ENCODE measurements around the gene CDC25A.

Gene CDC25A

DNA sequence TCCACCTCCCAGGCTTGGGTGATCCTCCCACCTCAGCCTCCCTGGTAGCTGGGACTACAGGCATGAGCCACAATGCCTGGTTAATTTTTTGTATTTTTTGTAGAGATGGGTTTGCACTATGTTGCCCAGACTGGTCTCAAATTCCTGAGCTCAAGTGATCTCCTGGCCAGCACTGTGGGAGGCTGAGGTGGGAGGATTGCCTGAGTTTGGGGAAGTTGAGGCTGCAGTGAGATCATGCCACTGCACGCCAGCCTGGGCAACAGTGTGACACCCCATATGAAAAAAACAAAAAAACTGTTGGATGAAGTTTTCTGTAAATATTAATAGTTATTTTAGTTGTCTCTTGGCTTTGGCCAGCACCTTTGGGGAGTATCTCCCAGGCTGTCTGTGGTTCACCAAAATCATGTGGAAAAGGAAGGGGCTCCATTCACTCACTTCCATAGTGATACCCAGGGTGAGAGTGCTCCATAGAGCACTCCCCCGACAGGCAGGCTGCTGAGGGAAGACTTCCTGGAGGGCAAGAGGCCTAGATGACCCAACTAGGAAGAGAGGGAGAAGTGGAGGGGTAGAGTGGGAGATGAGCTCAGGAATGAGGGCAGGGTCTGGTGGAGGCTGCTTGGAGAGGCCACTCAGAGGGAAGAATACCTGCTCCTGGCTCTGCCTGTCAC, 47.1 kb downstream of the CDC25A start:
- no peak for DNase-seq

GRCh38 chr3:48140336-48140757, 47.9 kb downstream of the CDC25A start:
- DNase-seq, result no peak

GRCh38 chr3:48137425-48137999, 50.7 kb downstream of the CDC25A start:
- DNase-seq, result no peak

DNA sequence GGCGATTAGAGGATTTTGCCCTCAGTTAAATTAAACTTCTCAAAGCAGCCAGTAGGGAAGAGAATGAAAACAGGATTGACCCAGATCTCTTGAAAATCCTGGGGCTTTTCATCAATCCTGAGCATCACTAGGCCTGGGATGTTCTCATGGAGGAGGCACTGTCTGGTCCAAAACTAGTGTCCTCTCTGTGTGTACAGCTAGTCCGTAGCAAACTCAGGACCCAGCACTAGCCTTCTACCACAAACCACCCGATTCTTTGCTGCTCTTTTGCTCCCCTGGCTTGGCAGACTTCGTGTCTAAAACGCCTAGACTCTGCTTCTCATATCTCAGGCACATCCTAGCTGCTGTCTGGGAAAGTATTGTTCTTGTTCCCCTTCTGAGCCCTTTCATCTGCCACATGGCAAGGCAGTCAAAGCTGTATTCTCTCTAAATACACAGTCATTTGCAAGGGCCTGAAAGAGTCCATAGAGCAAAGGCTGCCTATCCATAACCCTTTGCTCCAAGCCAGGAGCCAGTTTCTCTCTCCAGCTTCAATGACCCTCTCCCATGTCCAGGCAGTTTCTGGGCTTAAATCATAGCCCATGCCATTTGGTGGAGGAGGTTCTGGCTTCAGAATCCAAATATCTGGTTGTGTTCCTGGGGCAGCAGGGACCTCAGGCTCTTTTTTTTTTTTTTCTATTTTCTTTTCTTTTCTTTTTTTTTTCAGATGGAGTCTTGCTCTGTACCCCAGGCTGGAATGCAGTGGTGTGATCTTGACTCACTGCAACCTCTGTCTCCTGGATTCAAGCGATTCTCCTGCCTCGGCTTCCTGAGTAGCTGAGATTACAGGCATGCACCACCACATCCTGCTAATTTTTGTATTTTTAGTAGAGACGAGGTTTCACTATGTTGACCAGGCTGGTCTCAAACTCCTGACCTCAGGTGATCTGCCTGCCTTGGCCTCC, 52.4 kb downstream of the CDC25A start:
- DNase-seq, result no peak

DNA sequence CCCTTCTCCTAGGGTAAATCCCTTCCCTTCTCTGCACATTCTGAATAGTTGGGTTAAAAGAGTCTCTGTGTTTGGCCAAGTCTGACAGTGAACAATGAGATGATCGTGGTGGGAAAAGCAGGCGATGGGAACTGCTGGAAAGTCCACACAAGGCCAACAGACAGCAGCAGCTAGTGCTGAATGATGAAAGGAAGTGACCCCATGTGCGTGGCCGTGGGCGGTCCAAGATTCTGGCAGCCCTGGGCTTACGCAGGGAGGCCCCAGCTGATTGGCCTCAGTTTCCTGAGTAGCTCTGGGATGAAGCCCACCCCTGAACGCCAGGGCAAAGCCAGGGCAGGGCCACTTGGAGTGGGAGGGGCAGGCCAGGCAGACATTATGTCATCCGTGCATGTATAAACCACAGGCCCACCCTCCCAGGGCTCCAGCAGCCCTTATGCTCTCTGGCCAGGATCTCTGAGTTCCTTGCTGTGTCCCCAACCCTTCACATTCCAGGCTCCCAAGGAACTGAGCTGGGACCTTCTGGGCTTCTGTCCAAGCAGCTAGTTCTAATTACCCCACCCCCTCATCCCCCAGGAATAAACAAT, 57.8 kb downstream of the CDC25A start:
- DNase-seq, result no peak

DNA sequence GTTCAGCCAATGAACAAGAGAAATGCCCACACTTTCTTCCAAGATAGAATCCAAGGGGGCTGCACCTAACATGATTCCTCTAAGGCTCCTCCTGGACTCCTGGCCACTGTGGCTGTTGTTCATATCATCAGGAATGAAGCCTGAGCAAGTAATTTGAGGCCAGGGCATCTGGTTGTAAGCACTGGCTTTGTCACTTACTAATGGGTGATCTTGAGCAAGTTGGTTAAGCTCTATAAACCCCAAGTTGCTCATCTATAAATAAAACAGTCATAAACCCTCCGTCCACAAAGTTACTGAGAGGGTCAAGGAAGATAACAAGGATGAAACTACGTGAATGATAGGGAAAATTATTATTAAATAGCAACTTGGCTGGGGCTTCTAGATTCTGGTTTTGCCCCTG, 58.3 kb downstream of the CDC25A start:
- no peak for DNase-seq

DNA sequence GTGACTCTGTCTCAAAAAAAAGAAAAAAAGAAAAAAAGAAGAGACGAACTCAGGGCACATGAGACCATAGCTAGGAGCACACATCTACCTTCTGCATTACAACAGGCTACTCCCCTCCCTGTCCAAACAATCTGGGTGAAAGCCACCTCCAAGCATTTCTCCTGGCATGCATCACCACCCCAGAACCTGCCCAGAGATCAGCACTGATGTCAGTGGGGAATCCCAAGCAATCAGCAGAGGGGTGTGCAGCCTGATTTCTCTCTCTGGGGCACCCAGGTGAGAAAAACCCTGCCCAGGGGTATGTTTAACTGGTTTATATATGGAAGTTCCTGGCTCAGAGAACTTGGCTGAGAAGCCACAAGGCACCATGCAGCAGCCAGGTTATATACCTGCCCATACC, 59.4 kb downstream of the CDC25A start:
- DNase-seq, result no peak

DNA sequence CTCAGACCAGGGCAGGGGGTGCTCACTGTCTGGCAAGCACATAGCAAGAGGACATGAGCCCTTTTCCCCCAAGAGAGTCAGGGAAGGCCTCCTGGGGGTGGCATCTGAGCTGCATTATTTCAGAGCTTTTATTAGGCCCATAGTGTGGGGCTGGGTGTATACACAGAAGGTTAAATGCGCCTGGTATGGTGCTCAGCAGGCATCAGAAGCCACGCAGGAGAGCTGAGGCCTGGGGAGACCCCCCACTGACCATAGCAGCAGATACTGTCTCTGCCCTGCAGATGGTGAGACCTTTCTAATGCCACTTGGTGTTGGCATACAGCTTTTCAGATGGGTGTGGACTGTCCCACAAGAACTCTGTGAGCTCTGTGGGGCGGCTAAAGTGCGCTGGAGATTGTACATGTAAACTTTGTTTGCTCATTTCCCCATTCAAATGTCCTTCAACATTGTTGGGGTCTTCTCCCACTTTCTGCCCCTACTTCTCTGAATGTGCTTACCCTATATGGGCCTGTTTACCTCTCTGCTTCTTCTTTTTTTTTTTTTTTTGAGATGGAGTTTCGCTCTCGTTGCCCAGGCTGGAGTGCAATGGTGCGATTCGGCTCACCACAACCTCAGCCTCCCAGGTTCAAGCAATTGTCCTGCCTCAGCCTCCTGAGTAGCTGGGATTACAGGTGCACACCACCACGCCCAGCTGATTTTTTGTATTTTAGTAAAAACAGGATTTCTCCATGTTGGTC, 62.2 kb downstream of the CDC25A start:
- DNase-seq, result no peak

DNA sequence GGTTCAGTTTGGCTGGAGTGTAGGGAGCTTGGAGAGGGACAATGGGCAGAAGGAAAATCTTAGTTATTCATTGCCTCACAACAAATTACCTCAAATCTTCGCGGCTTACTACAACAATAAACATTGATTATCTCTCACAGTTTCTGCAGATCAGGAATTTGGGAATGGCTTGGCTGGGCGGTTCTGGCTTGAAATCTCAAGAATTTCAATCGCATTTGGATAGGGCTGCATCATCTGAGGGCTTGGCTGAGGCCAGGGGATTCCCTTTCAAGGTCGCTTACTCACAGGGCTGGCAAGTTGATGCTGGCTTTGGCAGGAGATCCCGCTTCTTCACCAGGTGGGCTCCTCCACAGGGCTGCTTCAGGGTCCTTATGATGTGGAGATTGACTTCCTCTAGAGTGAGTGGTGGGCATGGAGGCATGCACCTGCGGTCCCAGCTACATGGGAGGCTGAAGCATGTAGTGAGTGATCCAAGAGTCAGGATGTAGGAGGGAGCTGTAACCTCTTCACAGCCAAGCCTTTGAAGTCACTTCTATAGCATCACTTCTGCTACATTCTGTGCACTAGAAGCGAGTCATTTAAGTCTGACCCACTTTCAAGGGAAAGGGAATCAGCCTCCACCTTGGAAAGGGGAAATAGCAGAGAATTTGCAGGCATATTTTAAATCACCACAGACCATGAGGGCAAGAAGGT, 63.1 kb downstream of the CDC25A start:
- DNase-seq, result peak; percentile 29

- DNase-seq, result no peak
Measured at GRCh38 chr3:48123346-48123745, 64.9 kb downstream of the CDC25A start.

GRCh38 chr3:48122504-48122903, 65.7 kb downstream of the CDC25A start:
- no peak for DNase-seq

DNA sequence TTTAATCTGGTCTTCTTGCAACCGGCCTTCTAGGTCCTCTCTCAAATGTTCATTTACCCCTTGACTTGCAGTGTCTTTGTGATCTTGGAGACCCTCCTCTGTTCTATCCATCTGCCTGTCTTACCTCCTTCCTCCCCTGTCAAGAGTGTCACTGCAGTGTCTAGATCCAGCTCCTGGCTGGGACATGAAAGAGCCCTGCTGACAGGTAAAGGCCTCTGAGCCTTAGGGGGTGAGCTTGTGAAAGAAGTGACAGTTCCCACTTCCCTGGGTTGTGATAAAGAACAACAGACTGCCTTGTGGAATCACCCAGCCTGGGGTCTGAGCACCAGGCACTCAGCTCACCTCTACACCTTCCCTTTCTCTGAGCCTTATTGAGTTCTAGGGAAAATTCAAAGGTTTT, 68.0 kb downstream of the CDC25A start:
- DNase-seq, result no peak

DNA sequence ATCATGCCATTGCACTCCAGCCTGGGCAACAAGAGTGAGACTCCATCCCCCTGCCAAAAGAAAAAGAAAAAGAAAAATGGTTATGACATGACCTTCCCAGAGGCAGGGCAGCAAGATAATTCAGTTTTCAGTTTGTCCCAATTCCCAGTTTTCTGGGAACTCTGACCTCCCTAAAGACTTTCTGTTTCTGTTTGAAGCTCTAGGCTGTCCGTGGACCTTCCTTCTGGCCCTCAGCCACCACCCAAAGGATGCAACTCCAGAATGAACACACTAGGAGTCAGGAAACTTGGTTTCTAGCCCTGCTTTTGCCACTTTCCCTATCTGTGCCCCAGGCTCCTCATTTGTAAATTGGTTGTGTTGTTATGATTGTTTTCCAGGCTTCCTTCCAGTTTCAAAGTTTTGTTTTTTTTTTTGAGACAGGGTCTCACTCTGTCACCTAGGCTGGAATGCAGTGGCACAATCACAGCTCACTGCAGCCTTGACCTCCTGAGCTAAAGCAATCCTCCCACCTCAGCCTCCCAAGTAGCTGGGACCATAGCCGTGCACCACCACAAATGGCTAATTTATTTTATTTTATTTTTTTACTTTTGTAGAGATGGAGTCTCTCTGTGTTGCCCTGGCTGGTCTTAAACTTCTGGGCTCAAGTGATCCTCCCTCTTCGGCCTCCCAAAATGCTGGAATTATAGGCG, 68.6 kb downstream of the CDC25A start:
- DNase-seq, result peak; percentile 20

DNA sequence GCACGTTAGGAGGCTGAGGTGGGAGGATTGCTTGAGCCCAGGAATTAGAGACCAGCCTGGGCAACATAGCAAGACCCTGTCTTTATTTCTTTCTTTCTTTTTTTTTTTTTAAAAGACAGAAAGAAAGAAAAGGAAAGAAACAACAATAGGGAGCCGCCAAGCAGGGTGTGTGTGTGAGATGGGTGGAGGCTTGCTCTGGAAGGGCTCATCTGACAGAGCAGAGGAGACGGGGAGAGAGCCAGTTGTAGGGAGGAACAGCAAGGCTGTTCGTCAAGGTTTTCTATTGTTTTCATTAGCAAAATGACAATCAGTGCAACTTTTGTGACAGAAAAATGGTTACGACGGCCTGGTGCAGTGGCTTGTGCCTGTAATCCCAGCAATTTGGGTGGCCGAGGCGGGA, 69.3 kb downstream of the CDC25A start:
- no peak for DNase-seq

GRCh38 chr3:48118322-48118721, 69.9 kb downstream of the CDC25A start:
- DNase-seq, result no peak

- no peak for DNase-seq
Measured at GRCh38 chr3:48112813-48113212, 75.4 kb downstream of the CDC25A start.

- DNase-seq, result peak; percentile 61
Measured at GRCh38 chr3:48112108-48112791, 76.0 kb downstream of the CDC25A start.

GRCh38 chr3:48110463-48110862, 77.8 kb downstream of the CDC25A start:
- no peak for DNase-seq

DNA sequence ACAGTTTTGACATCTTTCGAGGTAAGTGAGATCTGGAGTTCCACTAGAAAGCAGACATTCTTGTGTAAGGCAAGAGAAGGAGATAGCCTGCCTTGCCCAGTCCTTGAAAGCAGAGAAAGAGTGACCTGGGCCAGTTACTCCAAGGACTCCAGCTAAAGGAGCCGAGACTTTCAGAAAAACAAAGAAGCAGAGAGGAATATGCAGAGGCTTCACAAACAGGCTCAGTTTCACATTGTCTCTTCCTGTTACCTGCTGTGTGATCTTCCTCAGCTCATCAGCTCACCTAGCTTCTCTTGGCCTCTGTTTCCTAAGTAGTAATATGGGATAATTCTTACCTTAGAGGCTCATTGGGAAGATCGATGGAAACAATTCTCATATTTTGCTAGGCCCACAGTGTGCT, 81.0 kb downstream of the CDC25A start:
- DNase-seq, result no peak
